Kidney (tissue), 14 donors: Measurements from ENCODE around the gene SLC7A8. TPM values are rescaled to one million over a fixed set of nuclear protein-coding genes. Genes with fewer than 3 reads are reported as not detected.
A peak's percentile ranks its signal among the peaks of the same experiment; 100 is the strongest.

Experiments used
- DNase-seq, 5 donors: peaks; one replicate each; pipeline ENCODE4 v3.0.0-alpha.2; 2013 to 2020
- FAIRE-seq: peaks from 2 replicates; lab custom pipeline; 2012; peaks lifted over from hg19 to GRCh38; lab: Jason Lieb, UNC
- H3K27ac ChIP-seq, 2 donors: one replicate each; pipeline ENCODE4 v1.7.0; 2013; ENCODE audit warnings: low read depth in 2 of 2, low read length in 2 of 2, inconsistent platforms in 1 of 2
- H3K27me3 ChIP-seq: one replicate; pipeline ENCODE4 v1.7.1; 2013; ENCODE audit warnings: low read length, inconsistent platforms; ENCODE audit not compliant: control insufficient read depth, insufficient read depth
- H3K36me3 ChIP-seq, 3 donors: one replicate each; pipeline versions ENCODE4 v1.7.0 to v1.7.1; 2013; ENCODE audit warnings: low read length in 3 of 3, control low read depth in 1 of 3, inconsistent platforms in 1 of 3; ENCODE audit not compliant: insufficient read depth in 3 of 3, control insufficient read depth in 2 of 3
- H3K4me1 ChIP-seq, 3 donors: one replicate each; pipeline versions ENCODE4 v1.7.0 to v1.7.1; 2013; ENCODE audit warnings: low read length in 3 of 3, inconsistent platforms in 1 of 3, low read depth in 1 of 3; ENCODE audit not compliant: control insufficient read depth in 2 of 3, insufficient read depth in 2 of 3
- H3K4me3 ChIP-seq, 3 donors: one replicate each; pipeline versions ENCODE4 v1.7.0 to v1.8.1; 2013; ENCODE audit warnings: low read length in 3 of 3, control low read depth in 1 of 3, inconsistent platforms in 1 of 3
- H3K9ac ChIP-seq, 3 donors: one replicate each; pipeline versions ENCODE4 v1.7.0 to v1.7.1; 2013; ENCODE audit warnings: low read length in 3 of 3, control low read depth in 1 of 3, inconsistent platforms in 1 of 3
- H3K9me3 ChIP-seq, 3 donors: one replicate each; pipeline versions ENCODE4 v1.7.0 to v1.7.1; 2013; ENCODE audit warnings: low read length in 3 of 3, control low read depth in 1 of 3, inconsistent platforms in 1 of 3; ENCODE audit not compliant: control insufficient read depth in 2 of 3, insufficient read depth in 1 of 3
- CTCF ChIP-seq: IDR thresholded peaks from 3 replicates; pipeline ENCODE4 v1.5.1; 2012; ENCODE audit warnings: mild to moderate bottlenecking, moderate library complexity, borderline replicate concordance; ENCODE audit not compliant: insufficient read depth; ENCODE audit errors: extremely low read depth
- intact Hi-C: fragments of 100-400 bp; cut with DNase I; formaldehyde crosslinking; loops from one replicate; pipeline ENCODE4 v1.11.1; 2022
- polyA plus RNA-seq: library from polyadenylated mRNA; stranded (reverse); fragments of 350-450 nt; fragmentation: Illumina TruSeq; extraction: RNeasy Lipid Tissue Mini Kit (QIAGEN cat#74804); gene quantifications from one replicate; pipeline ENCODE4 v1.2.3, GENCODE V29; 2014; ENCODE audit warnings: low read depth, low replicate concordance; ENCODE audit not compliant: insufficient read depth
- total RNA-seq: library from RNA; stranded (reverse); fragmentation: NEBNext Ultra II Directional; extraction: Animal tissue kit (Norgen Biotek cat#: 25700); gene quantifications from one replicate; pipeline ENCODE4 v1.2.1, GENCODE V29; 2021
- donor health status: control.
- donor health status: control.
- donor health status: control.
- donor health status: control.
- donor health status: control.
- donor health status: DM: yes; HTN: yes; CAD: no.
- donor health status: Normal renal cell carcinoma (clear cell type).

The SLC7A8 gene
- total and polyA plus RNA-seq, 2 donors from 2014 or later: 22.9 to 210 TPM

- FAIRE-seq (no peak), DNase-seq (peak; percentile 44 to 94 (median 70))
- intact Hi-C loops: no loop called here
- Histone ChIP-seq H3K27ac (peak overlapping the region; percentile 88 to 92), H3K4me3 (peak overlapping the region in 2 of 3 donors; percentile 25 to 47), H3K9me3 (no peaks in the 10 kb centered on the region), H3K4me1 (peaks cover 2 to 23% (median 23%) of the 10 kb centered on the region in 3 donors), H3K27me3 (no peaks in the 10 kb centered on the region), H3K36me3 (peaks cover 0 to 12% (median 7%) of the 10 kb centered on the region in 3 donors), H3K9ac (peak overlapping the region in 2 of 3 donors; percentile 10 to 52)
- no peak for TF ChIP-seq CTCF
These were observed 29.3 kb downstream of the SLC7A8 start for GRCh38 chr14:23153851-23154796.

GRCh38 chr14:23151342-23151741 is 32.1 kb downstream of the SLC7A8 start:
- H3K4me1 ChIP-seq: peaks cover 2 to 31% (median 23%) of the 10 kb centered on the region in 3 donors
- no peak overlapping the region for H3K4me3 ChIP-seq
- H3K27ac ChIP-seq: no peak overlapping the region
- DNase-seq: no peak
- no peaks in the 10 kb centered on the region for H3K9me3 ChIP-seq
- intact Hi-C loops: no loop called here
- no peaks in the 10 kb centered on the region for H3K27me3 ChIP-seq
- H3K36me3 ChIP-seq: peaks cover 0 to 21% (median 2%) of the 10 kb centered on the region in 3 donors
- H3K9ac ChIP-seq: no peak overlapping the region
- TF ChIP-seq CTCF: no peak
- FAIRE-seq: no peak

GRCh38 chr14:23149745-23150144 is 33.7 kb downstream of the SLC7A8 start:
- no peak overlapping the region for H3K27ac ChIP-seq
- no peaks in the 10 kb centered on the region for H3K27me3 ChIP-seq
- no peak overlapping the region for H3K4me3 ChIP-seq
- no peak overlapping the region for H3K9ac ChIP-seq
- H3K36me3 ChIP-seq: peaks cover 0 to 21% (median 2%) of the 10 kb centered on the region in 3 donors
- intact Hi-C loops: no loop called here
- TF ChIP-seq CTCF: no peak
- FAIRE-seq: no peak
- no peaks in the 10 kb centered on the region for H3K9me3 ChIP-seq
- peaks cover 2 to 22% (median 13%) of the 10 kb centered on the region in 3 donors for H3K4me1 ChIP-seq
- DNase-seq: no peak
